HG03342 (cell line): ENCODE data around the gene ACCSL.

Experiments
- ATAC-seq: cut with Tn5 transposase; IDR thresholded peaks from one replicate; pipeline ENCODE4 v1.9.1; 2021; ENCODE audit warnings: mild to moderate bottlenecking, moderate library complexity; ENCODE audit not compliant: unreplicated experiment

Gene ACCSL

DNA sequence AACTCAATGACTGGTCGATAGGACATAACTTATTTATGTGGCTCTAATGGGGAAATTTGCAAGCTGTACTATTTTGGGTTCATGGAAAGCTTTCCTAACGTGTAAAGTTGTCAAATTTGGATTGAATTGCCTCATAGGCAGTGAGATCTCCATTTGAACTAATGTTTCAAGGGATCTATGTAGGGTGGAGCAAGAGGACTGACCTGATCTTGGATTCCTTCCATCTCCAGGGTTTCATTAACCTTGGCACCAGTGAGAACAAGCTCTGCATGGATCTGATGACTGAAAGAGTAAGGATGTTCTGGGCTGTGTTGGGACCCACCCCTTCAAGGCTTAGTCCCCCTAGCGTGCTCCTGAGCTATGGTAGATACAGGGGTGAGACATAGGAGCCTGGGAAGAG, 2.1 kb downstream of the ACCSL start:
- no peak for ATAC-seq

DNA sequence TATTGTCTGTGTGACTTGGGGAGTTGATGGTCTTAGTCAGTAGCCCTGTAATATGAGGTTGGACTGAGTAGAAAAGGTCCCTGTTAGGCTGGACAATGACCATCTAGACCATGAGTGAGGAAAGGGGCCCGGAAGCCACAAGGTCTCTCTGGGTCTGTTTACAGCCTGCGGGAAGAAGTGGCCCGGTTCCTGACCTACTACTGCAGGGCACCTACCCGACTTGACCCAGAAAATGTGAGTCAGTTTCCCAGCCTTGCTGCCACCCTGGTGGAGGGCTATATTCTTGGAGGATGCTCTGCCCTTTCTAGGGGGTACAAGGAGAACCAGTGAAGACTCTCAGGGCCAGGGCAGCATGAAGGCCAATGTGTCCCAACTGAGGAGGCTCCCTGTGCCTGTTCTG, 3.4 kb downstream of the ACCSL start:
- no peak for ATAC-seq

DNA sequence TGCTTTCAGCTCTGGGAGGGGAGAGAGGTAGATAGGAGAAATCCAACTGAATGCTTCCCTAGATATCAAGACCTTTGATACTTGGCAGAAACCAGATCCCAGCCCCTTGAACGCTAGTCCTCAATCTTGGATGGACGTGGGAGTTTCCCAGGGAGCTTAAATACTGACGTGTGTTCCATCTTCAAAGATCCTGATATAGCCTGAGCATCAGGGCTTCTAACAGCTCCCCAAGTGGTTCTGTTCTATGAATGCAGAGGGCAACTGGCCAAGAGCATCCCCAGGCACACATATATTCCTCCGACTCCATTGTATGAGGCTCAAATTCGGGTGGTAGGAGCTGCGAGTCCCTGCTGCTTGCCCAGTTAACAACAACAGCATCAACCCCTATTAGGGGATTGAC, 9.6 kb downstream of the ACCSL start:
- ATAC-seq: no peak

DNA sequence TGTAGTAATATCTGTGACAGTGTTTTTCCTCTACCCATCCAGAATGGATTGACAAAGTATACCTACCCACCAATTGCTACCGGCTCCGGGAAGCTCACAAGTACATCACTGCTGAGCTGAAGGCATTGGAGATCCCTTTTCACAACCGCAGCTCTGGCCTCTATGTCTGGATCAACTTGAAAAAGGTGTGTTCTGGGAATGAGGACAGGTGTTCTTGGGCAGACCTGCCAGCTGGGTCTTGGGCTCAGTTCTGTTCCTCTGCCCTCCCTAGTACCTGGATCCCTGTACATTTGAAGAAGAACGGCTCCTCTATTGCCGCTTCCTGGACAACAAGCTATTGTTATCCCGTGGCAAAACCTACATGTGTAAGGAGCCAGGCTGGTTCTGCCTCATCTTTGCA, 10.5 kb downstream of the ACCSL start:
- no peak for ATAC-seq

DNA sequence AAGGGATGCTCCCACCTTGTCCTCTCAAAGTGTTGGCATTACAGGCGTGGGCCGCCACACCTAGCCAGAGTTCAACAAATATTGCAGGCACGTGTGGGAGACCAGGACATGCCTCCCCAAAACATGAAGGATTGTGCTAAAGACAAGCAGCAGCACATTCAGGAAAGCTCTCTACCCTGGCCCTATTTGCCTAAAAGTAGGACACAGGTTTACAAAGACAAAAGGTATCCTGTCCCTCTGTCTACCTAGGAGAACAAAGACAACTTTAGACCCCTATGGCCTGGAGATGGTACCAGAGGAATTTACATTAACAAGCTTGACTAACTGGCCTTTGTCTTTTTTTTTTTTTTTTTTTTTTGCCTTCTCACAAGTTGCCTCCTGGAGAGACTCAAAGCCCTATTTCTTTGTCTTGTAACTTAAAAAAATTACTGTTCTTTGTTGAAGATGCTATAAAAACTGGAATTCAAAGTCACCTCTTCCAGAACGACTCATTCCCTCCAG, 17.4 kb downstream of the ACCSL start:
- ATAC-seq: no peak

DNA sequence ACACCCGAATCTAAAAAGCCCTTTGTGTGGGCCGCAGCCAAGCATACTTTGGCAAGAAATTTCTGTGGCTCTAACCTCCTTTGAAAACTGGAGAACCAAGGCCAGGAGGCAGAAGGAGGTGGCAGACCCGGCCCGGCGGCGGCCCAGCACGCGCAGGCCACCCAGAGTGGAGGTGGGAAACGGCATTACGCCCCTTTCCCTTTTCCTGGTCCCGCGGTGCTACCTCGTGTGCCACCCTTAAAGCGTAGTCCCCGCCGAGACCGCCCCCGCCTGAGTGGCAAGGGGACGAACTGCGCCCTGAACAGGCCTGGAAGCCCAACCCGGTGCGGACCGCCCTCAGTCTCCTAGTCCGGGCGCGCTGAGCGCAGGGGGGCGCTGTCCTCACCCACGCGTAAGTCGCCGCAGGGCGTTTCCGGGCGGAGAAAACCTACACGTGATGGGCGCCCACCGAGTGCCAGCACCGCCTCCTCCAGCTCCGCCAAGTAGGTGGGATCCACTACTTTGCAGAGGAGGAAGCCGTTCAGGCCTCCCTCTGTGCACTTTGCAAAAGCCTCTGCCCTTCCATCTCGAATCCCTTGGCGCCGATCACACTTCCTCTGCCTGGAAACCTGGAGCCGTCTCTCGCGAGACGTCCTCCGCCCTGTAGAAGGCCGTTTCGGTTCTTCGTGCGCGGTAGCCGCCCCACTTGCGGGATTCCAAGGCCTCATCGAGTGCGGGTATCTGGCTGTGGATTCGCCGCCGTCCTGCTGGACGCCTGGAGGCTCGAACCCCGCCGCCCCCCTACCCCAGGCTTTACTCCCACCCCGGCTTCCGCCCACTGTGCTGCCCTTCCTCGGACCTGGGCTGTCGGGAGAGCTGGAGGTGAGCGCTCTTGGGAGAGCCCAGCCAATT, 18.3 kb downstream of the ACCSL start, which contains the start of gene ACCS:
Gene ACCS (plus strand): TSS at position 430 of the 891 bp plus-strand sequence. CDS start 1,358 bp downstream, outside the sequence.
- peak; percentile 95 for ATAC-seq

DNA sequence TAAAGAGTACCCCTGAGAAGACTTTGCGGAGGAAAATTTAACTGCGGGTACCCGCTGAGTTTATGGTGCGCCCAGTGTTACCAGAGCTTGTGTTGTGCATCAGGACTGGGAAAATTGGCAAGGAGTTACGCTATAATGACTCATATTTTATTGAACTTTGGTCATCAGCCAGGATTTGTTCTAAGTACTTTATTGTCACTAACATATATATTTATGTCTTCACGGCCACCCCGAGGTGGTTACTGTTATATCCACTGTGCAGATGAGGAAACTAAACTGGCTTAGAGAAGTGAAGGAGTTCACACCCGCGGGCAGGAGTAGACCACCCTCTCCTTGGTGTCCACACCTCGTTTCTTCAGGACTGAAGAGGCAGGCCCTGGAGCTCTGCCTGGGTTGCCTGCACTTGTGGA, 19.0 kb downstream of the ACCSL start:
- no peak for ATAC-seq

DNA sequence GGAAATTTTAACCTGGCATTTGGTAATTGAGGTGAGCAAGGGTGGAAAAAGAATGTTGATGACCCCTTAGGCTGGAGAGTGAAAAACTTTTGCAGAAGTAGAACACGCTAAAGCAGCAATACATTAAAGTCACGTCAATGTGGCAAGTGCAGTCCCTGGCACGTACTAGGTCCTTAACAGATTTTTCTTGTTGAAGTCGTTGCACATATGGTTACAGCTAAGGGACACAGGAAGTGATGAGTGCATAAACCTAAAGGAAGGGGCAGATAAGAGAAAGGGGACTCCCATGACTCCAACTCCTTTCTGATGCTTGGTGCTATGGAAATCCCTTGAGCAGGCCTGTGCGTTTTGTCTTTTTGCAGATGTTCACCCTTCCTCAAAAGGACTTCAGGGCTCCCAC, 19.5 kb downstream of the ACCSL start:
- no peak for ATAC-seq

DNA sequence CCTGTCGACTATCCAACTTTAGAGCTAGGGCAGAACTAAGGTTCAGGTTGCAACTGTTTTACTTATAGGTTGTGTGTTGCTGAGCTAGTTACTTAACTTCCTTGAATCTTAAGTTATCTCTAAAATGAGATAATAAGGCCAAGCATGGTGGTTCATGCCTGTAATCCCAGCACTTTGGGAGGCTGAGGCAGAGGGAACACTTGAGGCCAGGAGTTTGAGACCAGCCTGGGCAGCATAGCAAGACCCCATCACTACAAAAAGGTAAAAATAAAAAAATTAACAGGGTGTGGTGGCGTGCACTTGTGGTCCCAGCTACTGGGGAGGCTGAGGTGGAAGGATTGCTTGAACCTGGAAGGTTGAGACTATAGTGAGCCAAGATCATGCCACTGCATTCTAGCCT, 20.4 kb downstream of the ACCSL start:
- ATAC-seq: no peak

DNA sequence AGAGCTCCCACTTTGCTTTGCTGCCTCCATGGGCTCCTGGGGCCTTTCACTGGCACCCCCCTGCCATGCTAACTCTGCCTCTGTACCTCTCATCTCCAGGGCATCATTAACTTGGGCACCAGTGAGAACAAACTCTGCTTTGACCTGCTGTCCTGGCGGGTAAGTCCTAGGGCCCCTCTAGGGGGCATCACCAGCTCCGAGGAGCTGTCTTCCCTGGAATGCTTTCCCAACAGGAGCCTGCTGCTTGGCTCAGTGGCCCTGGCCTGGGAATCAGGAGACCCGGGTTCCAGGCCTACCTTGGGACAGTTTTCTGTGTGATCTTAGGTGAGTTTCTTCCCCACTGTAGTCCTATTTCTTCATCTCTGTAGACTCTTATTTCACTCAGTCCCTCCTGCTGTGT, 23.4 kb downstream of the ACCSL start:
- ATAC-seq: no peak

DNA sequence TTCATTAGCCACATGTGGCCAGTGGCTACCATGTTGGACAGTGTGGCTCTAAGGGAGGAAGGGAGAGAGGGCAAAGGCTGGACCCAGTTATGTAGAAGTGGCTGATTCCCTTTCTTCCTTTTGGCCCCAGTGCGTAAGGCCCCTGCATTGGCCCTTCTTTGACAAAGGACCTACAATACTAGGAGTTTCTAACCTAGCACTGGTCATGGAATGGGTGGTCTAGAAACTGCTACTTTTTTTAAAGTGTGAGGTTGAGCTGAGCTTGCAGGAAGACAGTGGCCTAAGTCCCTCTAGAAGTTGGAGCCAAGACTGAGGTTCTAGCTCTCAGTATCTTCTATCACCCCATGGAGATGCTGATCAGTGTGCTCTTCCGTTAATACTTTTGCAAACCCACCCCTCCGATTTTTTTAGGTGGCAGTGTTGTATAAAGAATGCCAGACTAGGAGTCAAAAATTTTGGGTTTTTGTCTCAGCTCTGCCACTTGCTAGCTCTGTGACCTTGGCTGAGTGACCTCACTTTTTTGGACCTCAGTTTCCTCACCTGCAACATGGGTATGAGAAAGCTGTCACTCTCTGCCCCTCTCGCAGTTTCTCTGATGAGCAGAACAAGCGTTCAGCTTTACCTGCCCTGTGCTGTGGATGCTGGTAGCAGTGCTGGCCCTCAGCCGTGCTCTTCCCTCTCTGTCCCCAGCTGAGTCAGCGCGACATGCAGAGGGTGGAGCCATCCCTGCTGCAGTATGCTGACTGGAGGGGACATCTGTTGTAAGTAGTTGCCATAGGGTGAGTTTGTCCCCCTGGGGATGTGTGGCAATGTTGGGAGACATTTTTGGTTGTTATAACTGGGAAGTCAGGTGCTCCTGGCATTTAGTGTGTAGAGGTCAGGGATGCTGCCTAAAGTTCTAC, 25.2 kb downstream of the ACCSL start:
- ATAC-seq: no peak

DNA sequence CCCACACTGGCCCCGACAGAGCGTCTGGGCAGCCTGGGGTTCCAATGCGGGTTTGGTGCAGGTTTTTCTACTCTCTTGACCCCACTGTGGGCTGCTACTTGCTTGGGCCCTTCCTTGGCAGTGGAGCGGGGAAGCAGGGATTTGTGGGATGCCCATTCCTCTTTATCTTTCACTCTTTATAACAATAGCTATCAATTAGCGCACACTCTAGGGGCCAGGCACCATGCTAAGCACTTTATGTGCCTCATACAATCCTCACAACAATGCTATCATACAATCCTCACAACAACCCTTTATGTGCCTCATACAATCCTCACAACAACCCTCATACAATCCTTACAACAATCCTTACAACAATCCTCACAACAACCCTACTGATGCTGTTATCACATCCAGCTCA, 31.0 kb downstream of the ACCSL start:
- no peak for ATAC-seq

DNA sequence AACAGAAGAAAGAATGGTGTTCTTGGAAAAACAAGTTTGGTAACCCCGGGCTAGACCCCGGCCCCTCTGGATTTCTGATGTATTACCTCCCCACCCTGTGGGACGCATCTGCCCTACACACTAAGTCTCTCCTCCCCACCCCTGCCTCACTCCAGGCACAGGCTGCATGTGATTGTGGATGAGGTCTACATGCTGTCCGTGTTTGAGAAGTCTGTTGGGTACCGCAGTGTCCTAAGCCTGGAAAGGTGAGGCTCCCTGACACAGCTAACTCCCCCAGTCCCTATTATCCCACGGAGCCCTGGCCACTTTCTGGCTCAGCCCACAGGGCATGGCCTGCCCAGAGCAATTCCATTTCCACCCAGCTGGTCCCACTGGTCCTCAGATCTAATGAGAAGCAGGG, 31.6 kb downstream of the ACCSL start:
- ATAC-seq: no peak

DNA sequence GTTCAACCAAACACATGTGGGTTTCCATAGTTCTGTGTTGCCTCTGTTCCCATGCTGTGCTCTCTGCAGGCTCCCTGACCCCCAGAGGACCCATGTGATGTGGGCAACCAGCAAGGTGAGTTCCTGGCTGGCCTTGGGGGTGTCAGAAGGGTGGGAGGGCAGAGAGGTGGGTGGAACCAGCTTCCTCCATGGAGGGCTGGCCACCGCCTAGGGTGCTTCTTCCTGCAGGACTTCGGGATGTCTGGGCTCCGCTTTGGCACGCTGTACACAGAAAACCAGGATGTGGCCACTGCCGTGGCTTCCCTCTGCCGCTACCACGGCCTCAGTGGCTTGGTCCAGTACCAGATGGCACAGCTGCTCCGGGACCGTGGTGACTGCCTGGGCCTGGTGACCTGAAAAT, 33.2 kb downstream of the ACCSL start:
- ATAC-seq: no peak

DNA sequence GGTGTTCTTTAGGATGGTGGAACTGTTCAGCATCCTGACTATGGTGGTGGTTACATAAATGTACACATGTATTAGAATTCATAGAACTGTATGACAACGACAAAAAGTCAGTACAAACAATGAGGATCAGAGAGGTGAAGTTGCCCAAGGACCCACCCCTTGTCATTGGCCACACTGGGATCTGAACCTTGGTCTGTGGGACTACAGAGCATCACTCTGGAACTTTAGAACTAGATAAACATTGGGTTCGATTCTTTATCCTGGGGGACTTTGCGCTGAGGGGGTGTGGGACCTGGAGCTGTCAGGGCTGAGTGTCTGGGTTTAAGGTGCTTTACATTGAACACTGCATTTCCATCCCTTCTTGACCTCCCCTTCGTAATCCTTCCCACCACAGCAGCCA, 34.9 kb downstream of the ACCSL start:
- ATAC-seq: no peak

DNA sequence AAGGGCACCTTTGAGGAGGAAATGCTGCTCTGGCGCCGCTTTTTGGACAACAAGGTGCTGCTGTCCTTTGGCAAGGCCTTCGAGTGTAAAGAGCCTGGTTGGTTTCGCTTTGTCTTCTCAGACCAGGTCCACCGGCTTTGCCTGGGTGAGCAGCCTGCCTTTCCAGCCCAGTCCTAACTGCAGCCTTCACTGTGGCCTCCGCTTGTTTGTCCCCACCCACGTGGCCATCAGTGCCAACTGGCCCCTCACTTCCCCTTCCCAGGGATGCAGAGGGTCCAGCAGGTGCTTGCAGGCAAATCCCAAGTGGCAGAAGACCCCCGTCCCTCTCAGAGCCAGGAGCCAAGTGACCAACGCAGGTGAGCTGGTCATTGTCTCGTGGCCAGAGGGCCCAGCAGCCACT, 35.7 kb downstream of the ACCSL start:
- ATAC-seq: no peak

DNA sequence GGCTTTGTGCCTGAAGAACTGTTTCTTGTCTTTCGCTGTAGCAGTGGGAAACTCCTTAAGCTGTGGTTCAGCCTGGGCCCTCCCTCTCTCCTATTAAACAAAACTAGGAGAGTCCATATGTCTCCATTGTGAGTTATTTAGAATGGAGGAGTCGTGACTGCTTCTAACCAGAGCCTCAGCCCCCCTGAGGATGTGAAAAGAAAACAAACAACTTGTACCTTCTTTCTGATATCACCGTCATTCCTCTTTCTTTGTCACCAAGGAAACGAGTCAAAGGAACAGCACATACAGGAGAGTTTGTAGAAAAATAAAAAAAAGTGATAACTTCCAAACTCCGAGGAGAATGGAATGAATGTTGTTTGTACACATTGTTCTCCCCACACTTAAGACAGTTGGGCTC, 36.1 kb downstream of the ACCSL start:
- ATAC-seq: no peak

DNA sequence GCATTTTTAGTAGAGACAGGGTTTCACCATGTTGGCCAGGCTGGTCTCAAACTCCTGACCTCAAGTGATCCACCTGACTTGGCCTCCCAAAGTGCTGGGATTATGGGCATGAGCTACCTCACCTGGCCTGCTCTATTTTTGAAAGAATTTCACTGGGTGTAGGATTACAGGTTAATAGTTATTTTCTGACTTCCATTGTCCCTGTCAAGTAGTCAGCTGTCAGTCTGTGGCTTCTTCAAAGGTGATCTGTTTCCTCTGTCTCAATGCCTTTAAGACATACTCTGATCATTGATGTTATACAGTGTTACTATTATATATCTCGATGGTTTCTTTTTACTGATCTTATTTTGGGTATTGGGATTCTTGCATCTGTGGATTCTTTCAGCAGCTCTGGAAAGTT, 37.5 kb downstream of the ACCSL start:
- no peak for ATAC-seq

DNA sequence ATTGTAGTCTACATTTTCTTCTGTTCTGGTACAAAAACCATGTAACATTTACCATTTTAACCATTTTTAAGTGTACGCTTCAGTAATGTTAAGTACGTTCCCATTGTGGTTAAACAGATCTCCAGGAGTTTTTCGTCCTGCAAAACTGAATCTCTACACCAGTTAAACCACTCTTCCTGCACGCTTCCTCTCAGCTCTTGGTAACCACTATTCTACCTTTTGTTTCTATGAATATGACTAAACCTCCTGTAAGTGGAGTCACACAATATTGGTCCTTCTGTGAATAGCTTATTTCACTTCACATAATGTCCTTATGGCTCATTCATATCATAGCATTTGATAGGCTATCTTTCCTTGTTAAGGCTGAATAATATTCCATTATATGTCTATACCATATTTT, 40.6 kb downstream of the ACCSL start:
- ATAC-seq: no peak

DNA sequence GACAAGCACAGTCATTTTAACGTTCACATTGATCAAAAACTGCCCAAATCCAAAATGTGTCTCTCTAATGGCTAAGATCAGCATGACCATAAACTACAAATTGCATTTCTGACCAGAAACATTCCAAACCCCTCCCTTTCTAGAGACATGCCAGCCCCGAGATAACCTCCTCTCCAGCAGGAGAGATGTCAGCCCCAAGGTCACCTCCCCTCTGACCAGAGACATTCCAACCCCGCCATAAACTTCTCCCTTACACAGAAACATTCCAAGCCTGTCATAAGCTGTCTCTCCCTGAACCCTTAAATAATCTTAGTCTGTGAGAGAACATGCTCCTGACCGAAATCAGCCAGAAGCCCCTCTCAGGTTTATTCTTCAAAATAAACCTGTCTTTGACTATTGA, 41.1 kb downstream of the ACCSL start:
- no peak for ATAC-seq

DNA sequence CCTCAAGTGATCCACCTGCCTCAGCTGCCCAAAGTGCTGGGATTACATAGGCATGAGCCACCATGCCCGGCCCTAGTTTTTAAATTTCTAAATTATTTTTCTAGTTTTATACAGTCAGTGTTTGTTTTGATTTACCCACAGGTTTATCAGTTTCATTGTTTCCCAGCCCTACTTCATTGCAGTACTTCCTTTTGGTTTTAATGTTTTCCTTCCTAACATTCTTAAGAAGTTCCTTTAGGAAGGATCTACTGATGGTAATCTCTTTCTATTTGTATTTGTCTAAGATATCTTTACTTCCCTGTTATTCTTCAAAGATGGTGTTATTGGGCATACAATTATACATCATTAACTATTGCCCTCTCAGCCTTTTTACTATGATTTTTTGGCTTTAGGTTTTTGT, 42.8 kb downstream of the ACCSL start:
- no peak for ATAC-seq
